Measurements from ENCODE around the gene MARCHF5.

DNA sequence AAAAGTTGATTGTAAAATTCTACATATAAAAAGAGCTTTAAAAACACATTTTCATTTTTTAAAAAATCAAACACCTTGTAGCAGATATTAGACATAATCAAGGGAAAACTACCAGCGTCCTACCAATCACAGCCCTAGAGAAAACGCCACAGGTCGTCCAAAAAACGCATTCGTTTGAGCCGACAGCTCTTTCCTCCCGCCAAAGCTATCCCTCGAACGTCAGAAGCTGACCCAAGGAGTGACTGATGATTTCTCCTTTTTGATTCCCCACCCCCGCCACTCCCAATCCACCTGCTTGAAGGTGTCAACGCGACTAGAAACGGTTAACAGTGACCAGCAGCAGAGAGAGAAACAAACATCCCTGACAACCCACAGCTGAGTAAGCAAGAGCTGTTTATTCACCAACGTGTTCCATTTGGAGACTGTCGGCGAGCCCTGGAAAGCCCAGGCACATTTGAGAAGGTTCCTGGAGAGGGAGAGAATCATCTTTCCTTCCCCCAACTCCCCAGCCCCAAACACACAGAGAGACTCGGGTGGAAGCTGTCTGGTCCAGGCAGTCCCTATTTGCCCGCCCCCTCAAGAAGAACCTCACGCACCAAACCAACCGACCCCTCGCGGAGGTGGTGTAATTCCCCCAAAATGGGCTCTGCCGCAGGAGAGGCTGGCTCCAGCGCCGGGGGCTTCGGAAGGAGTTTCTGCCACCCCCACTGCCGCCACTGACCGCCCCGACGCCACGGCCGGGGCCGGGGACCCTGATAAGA is 711 bp upstream of the MARCHF5 start:
- TF ChIP-seq, protein P1, sequence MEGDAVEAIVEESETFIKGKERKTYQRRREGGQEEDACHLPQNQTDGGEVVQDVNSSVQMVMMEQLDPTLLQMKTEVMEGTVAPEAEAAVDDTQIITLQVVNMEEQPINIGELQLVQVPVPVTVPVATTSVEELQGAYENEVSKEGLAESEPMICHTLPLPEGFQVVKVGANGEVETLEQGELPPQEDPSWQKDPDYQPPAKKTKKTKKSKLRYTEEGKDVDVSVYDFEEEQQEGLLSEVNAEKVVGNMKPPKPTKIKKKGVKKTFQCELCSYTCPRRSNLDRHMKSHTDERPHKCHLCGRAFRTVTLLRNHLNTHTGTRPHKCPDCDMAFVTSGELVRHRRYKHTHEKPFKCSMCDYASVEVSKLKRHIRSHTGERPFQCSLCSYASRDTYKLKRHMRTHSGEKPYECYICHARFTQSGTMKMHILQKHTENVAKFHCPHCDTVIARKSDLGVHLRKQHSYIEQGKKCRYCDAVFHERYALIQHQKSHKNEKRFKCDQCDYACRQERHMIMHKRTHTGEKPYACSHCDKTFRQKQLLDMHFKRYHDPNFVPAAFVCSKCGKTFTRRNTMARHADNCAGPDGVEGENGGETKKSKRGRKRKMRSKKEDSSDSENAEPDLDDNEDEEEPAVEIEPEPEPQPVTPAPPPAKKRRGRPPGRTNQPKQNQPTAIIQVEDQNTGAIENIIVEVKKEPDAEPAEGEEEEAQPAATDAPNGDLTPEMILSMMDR (IDR thresholded peaks at IDR 0.05), result no peak
- TF ChIP-seq TCF7L2 (IDR thresholded peaks at IDR 0.05; ENCODE audit: low read depth, low read length) (no peak), SIN3A (IDR thresholded peaks at IDR 0.05; ENCODE audit: borderline replicate concordance, insufficient read depth, low read depth, low read length) (0 out of 2 replicates have a peak, but pooled peaks have one; percentile 79)
